Spleen (tissue), 11 donors: ENCODE results near the gene ZDHHC18. TPM values are rescaled to one million over a fixed set of nuclear protein-coding genes. Genes with fewer than 3 reads are reported as not detected.

Experiments
- DNase-seq: peaks from one replicate; pipeline ENCODE4 v3.0.0-alpha.2; 2020
- H3K27ac ChIP-seq, 8 donors: fragments of 200-600 bp; sonication (generic) in 7 of 8; 1 replicate in 4 of 8; 2 replicates in 4 of 8; pipeline versions ENCODE4 v1.5.0 to v1.8.0; 2016 to 2021; ENCODE audit warnings: inconsistent platforms in 4 of 8, mild to moderate bottlenecking in 4 of 8, moderate library complexity in 1 of 8
- H3K27me3 ChIP-seq, 7 donors: fragments of 200-600 bp; sonication (generic) in 6 of 7; replicated peaks in 1 of 7; 1 replicate in 4 of 7; 2 replicates in 3 of 7; pipeline versions ENCODE4 v1.5.0 to v1.8.0; 2016 to 2021; ENCODE audit warnings: inconsistent platforms in 3 of 7, mild to moderate bottlenecking in 1 of 7
- H3K36me3 ChIP-seq, 6 donors: fragments of 200-600 bp; sonication (generic) in 5 of 6; 1 replicate in 4 of 6; 2 replicates in 2 of 6; pipeline versions ENCODE4 v1.5.0 to v1.8.0; 2016 to 2021; ENCODE audit warnings: inconsistent platforms in 2 of 6
- H3K4me1 ChIP-seq, 6 donors: fragments of 200-600 bp; sonication (generic) in 5 of 6; 1 replicate in 3 of 6; 2 replicates in 3 of 6; pipeline versions ENCODE4 v1.5.0 to v1.8.0; 2016 to 2021; ENCODE audit warnings: inconsistent platforms in 3 of 6
- H3K4me3 ChIP-seq, 8 donors: fragments of 200-600 bp; sonication (generic) in 7 of 8; 1 replicate in 4 of 8; 2 replicates in 4 of 8; pipeline versions ENCODE4 v1.5.0 to v1.8.0; 2016 to 2021; ENCODE audit warnings: inconsistent platforms in 4 of 8, mild to moderate bottlenecking in 4 of 8, moderate library complexity in 2 of 8
- H3K9me3 ChIP-seq, 8 donors: fragments of 200-600 bp; sonication (generic) in 7 of 8; 1 replicate in 4 of 8; 2 replicates in 4 of 8; pipeline versions ENCODE4 v1.5.0 to v1.8.0; 2016 to 2021; ENCODE audit warnings: inconsistent platforms in 4 of 8
- POLR2A ChIP-seq, 3 donors: fragments of 450-650 bp; IDR thresholded peaks; one replicate each; pipeline ENCODE4 v1.5.1; 2017; ENCODE audit warnings: antibody characterized with exemption in 3 of 3, mild to moderate bottlenecking in 1 of 3
- POLR2AphosphoS5 ChIP-seq, 3 donors: sonication (generic); formaldehyde crosslinking; IDR thresholded peaks; one replicate each; pipeline ENCODE4 v1.5.1; 2017; ENCODE audit warnings: antibody characterized with exemption in 3 of 3
- WGBS, 5 donors: extraction: QIAGEN DNeasy Blood & Tissue Kit in 3 of 5; methylation state at CpG; one replicate each; pipeline versions ENCODE4 v1.1.5 to v1.1.7; 2013 to 2018; 5-methylcytosine and 5-hydroxymethylcytosine counted together
- intact Hi-C: fragments of 100-400 bp; cut with DNase I; formaldehyde crosslinking; loops from one replicate; pipeline ENCODE4 v1.15.0; 2023; ENCODE audit warnings: low total_unique reads
- polyA plus RNA-seq, 3 donors: library from polyadenylated mRNA; stranded (reverse); fragments of 200-250 nt; gene quantifications; one replicate each; pipeline ENCODE4 v1.2.1, GENCODE V29; 2013
- total RNA-seq, 7 donors: library from RNA; depleted of rRNA in 3 of 7; stranded (reverse); fragments of >200 nt in 3 of 7; fragmentation: NEBNext Ultra II Directional in 4 of 7; extraction: Animal tissue kit (Norgen Biotek cat#: 25700) in 4 of 7; gene quantifications; one replicate each; pipeline versions ENCODE4 v1.1.0 to v1.2.1, GENCODE V29; 2016 to 2021
- TF ChIP-seq, protein P1 (sequence below), 11 experiments: fragments of 200-600 bp in 7 of 11; fragments of 450-650 bp in 4 of 11; sonication (generic) in 4 of 11; IDR thresholded peaks in 8 of 11; conservative IDR thresholded peaks in 3 of 11; 1 replicate in 7 of 11; 2 replicates in 4 of 11; pipeline versions ENCODE4 v1.4.0 to v1.8.0; 2016 to 2021; ENCODE audit warnings: antibody characterized with exemption in 11 of 11, inconsistent platforms in 4 of 11, mild to moderate bottlenecking in 1 of 11
- donor health status: healthy with polysubstance abuse.
- donor health status: DM: no; HTN: no; CAD: no; lungs with moderate emphysema.
- donor health status: DM: no; HTN: no; CAD: no.
- donor health status: Bipolar disorder and iron deficiency.
- donor health status: healthy.
- donor health status: DM: no; HTN: no; CAD: no.
- donor health status: DM: yes; HTN: yes; CAD: no.

The ZDHHC18 gene
- total and polyA plus RNA-seq, 10 donors: 6.2 to 80.4 (median 50.3) TPM

DNA sequence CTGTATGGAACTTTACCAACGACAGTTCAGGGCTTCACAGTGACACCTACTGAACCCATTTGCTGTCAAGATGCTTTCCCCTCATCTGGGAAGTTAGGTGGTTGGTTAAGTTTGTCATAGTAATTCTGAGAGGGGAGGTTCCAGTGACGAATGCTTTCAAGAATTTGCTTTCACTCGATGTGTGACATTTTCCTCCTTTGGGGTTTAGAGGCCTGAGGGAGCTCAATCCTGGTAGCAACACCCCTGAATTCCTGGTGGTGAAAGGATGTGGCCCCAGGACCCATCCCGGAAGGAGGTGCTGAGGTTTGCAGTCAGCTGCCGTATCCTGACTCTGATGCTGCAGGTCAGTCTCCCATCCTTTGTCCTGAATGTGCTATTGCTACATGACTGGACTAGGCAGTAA, 35.9 kb upstream of the ZDHHC18 start:
- Histone ChIP-seq H3K9me3 (no peaks in the 10 kb centered on the region), H3K27ac (peak overlapping the region in 1 of 8 donors; percentile 3), H3K27me3 (no peaks in the 10 kb centered on the region), H3K4me3 (no peak overlapping the region), H3K4me1 (peaks cover 19 to 58% (median 40%) of the 10 kb centered on the region in 6 donors), H3K36me3 (peaks cover 0 to 48% (median 16%) of the 10 kb centered on the region in 6 donors)
- intact Hi-C loops: loop anchor here (5.0 kb wide), 1 partner anchor 188 kb away; no protein-coding TSS in a partner anchor
- 56 to 70% (median 61%) methylated on average over 4 to 5 of the region's 5 CpGs for WGBS, 5 donors
- TF ChIP-seq, protein P1, sequence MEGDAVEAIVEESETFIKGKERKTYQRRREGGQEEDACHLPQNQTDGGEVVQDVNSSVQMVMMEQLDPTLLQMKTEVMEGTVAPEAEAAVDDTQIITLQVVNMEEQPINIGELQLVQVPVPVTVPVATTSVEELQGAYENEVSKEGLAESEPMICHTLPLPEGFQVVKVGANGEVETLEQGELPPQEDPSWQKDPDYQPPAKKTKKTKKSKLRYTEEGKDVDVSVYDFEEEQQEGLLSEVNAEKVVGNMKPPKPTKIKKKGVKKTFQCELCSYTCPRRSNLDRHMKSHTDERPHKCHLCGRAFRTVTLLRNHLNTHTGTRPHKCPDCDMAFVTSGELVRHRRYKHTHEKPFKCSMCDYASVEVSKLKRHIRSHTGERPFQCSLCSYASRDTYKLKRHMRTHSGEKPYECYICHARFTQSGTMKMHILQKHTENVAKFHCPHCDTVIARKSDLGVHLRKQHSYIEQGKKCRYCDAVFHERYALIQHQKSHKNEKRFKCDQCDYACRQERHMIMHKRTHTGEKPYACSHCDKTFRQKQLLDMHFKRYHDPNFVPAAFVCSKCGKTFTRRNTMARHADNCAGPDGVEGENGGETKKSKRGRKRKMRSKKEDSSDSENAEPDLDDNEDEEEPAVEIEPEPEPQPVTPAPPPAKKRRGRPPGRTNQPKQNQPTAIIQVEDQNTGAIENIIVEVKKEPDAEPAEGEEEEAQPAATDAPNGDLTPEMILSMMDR (IDR thresholded peaks at IDR 0.05 in 8 of 11, conservative IDR thresholded peaks at IDR 0.05 in 3 of 11): no peak
- TF ChIP-seq POLR2AphosphoS5 (IDR thresholded peaks at IDR 0.05) (no peak), POLR2A (IDR thresholded peaks at IDR 0.05) (no peak)
- DNase-seq: no peak

DNA sequence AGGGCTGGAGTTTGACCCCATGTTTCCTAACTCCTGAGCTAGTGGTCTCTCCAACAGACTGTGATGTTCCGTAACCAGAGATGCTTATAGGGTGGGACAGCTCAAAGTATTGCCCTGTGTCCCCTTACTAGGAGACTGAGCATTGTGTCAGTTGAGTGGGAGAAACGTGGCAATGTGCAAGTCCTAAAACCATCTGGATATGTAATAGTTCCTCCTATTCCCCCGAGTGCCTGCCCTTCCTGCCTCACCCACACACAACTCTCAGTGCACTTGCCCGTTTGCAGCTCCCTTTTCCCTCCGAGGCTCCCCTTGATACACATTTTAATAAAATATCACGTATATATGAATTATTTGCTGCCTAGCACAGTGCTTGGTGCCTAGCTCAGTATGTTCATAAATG, 35.3 kb upstream of the ZDHHC18 start:
- no peaks in the 10 kb centered on the region for H3K9me3 ChIP-seq
- no peak for DNase-seq
- H3K27me3 ChIP-seq: no peaks in the 10 kb centered on the region
- H3K4me3 ChIP-seq: no peak overlapping the region
- no peak for TF ChIP-seq POLR2AphosphoS5 (IDR thresholded peaks at IDR 0.05)
- TF ChIP-seq, protein P1 (IDR thresholded peaks at IDR 0.05 in 8 of 11, conservative IDR thresholded peaks at IDR 0.05 in 3 of 11): no peak
- no peak for TF ChIP-seq POLR2A (IDR thresholded peaks at IDR 0.05)
- 45 to 60% (median 55%) methylated on average over 6 of the region's 6 CpGs for WGBS, 5 donors
- peaks cover 13 to 52% (median 34%) of the 10 kb centered on the region in 6 donors for H3K4me1 ChIP-seq
- peaks cover 0 to 54% (median 16%) of the 10 kb centered on the region in 6 donors for H3K36me3 ChIP-seq
- no peak overlapping the region for H3K27ac ChIP-seq
- intact Hi-C loops: loop anchor here (5.0 kb wide), 1 partner anchor 189 kb away; no protein-coding TSS in a partner anchor

GRCh38 chr1:26791626-26792025, 34.9 kb upstream of the ZDHHC18 start:
- Histone ChIP-seq H3K4me3 (no peak overlapping the region), H3K9me3 (no peaks in the 10 kb centered on the region), H3K36me3 (peaks cover 0 to 59% (median 16%) of the 10 kb centered on the region in 6 donors), H3K27me3 (no peaks in the 10 kb centered on the region), H3K27ac (no peak overlapping the region), H3K4me1 (peaks cover 8 to 47% (median 30%) of the 10 kb centered on the region in 6 donors)
- intact Hi-C loops: loop anchor here (5.0 kb wide), 1 partner anchor 189 kb away; no protein-coding TSS in a partner anchor
- WGBS, 5 donors: 67 to 81% (median 69%) methylated on average over 3 of the region's 3 CpGs
- no peak for DNase-seq
- TF ChIP-seq, protein P1 (IDR thresholded peaks at IDR 0.05 in 8 of 11, conservative IDR thresholded peaks at IDR 0.05 in 3 of 11): no peak
- TF ChIP-seq POLR2A (IDR thresholded peaks at IDR 0.05): no peak
- no peak for TF ChIP-seq POLR2AphosphoS5 (IDR thresholded peaks at IDR 0.05)

DNA sequence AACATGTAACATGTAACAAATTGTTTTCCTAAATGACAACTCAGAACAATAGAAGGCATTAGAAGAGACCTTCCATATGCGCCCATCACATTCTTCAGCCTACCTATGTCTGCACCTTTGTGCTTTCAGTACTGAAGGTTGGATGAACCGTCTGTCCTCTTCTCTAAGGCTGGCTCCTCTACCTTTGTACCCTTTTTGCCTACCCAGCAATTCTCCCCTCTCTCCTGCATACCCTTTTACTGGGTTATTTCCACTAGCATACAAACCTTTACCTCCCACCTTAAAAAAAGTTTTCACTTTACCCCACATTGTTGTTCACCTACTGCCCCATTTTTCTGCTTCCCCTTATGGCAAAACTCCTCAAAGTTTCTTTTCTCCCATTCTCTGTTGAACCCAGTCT, 33.6 kb upstream of the ZDHHC18 start:
- Histone ChIP-seq H3K36me3 (peaks cover 0 to 71% (median 16%) of the 10 kb centered on the region in 6 donors), H3K4me1 (peaks cover 4 to 47% (median 22%) of the 10 kb centered on the region in 6 donors), H3K4me3 (no peak overlapping the region), H3K9me3 (no peaks in the 10 kb centered on the region), H3K27ac (no peak overlapping the region), H3K27me3 (no peaks in the 10 kb centered on the region)
- 91 to 95% (median 93%) methylated on average over 2 of the region's 2 CpGs for WGBS, 5 donors
- no peak for DNase-seq
- intact Hi-C loops: loop anchor here (5.0 kb wide), 1 partner anchor 191 kb away; no protein-coding TSS in a partner anchor
- TF ChIP-seq, protein P1 (IDR thresholded peaks at IDR 0.05 in 8 of 11, conservative IDR thresholded peaks at IDR 0.05 in 3 of 11): no peak
- TF ChIP-seq POLR2A (IDR thresholded peaks at IDR 0.05) (no peak), POLR2AphosphoS5 (IDR thresholded peaks at IDR 0.05) (no peak)
